DMS79 treated with DMSO at 0.1 percent for 48 hours (cell line): ENCODE results near the gene ENO4.

Source experiments
- DNase-seq: peaks from one replicate; lab custom pipeline; 2025; lab: John Stamatoyannopoulos, UW

ENO4 gene

DNA sequence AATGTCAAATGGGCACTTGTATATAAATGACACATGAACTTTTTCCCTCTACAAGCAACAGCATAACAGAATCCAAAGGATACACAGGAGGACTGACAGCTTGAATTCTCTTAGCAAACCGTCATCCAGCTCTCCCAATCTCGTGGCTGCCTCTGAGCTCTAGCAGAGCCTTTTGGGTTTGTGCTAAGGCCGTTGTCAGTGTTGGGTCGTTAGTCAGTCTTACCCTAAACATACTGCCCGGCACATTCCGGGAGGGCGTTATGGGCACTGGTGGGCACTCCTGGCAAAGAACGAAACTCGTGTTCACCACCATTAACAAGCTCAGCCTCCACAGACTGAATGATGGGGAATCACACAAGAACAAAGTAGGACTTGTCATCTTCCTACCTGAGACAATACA lies 19.6 kb upstream of the ENO4 start:
- no peak for DNase-seq

DNA sequence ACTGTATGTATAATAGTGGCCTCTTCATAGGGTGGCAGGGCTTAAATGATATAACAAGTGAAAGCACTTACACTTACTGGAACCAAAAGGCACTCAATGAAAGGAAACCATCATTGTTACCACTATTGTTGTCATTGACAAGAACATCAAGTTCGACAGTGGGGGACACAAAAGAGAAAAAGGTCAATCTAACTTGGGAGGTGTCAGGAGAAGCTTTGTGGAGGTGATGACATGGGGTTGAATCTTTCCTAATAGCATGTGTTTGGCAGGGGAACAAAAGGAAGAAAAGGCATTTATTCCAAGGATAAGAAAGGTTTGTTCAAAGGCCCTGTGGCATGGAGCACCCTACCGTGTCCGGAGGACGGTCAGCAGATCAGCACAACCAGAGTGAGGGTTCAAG lies 18.2 kb upstream of the ENO4 start:
- DNase-seq, result no peak

DNA sequence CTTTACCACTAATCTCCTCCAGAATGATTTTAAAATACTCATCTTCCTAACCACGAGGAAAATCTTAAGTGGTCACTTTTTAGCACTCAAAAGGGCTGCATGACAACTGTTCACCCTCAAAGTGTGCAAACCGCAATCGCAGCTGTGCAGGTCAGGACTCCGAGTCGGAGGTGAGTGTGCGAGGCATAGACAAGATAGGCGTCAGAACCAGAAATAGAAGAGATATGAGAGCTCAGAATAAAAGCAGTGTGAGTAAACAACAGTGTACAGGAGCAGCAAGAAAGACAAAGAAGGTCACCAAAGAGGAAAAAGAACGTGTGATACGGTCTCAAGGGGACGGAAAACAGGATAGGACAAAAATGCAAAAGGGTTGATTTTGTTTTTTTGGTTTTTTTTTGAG lies 17.5 kb upstream of the ENO4 start:
- DNase-seq, result no peak

GRCh38 chr10:116833986-116834985 lies 15.0 kb upstream of the ENO4 start:
- no peak for DNase-seq

DNA sequence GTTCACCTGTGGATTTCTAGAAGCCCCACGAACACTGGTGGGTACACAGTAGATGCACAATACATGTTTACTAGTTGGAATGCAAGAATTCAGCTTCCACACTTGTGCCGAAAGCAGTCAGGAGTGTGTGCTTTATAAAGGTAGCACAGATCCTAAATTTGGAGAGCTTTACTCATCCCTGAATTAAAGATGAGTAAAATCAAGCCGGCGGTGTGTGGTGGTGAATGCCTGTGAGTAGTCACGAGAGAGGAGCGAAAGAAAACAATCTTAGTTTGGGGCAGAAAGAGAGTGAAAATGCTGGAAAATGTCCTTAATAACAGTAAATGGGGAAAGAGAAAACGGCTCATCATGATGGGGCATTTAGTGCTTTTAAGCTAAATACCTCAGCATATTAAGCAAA lies 13.6 kb upstream of the ENO4 start:
- DNase-seq, result no peak

- no peak for DNase-seq
Measured at GRCh38 chr10:116836083-116836482, 13.2 kb upstream of the ENO4 start.

DNA sequence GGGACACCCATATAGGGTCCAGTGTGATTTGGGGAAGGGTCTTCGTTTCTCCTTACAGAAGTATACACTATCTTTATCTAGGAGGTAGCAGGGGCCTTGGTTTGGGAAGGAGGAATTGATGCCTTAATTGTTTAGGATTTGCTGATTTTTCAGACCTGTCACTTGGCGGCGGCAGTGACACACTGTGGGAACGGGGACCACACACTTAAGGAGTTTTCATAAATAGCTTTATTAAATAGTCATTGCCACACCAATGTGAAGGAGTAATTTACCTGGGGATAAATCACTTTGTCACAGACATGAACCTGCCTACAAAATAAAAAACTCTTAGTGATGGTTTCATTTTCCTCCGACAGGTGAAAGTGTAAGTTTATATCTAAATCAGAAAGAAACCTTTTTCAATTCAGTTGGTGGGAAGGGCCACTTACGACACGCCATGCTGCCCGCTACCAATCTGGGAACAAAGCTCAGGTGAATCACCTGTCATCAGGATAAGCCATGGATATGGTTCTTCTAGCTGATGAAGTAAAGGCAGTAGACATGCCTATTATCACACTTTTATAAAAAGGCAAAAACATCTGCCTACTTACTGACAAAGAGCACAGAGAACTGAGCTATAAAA lies 12.3 kb upstream of the ENO4 start:
- no peak for DNase-seq

DNA sequence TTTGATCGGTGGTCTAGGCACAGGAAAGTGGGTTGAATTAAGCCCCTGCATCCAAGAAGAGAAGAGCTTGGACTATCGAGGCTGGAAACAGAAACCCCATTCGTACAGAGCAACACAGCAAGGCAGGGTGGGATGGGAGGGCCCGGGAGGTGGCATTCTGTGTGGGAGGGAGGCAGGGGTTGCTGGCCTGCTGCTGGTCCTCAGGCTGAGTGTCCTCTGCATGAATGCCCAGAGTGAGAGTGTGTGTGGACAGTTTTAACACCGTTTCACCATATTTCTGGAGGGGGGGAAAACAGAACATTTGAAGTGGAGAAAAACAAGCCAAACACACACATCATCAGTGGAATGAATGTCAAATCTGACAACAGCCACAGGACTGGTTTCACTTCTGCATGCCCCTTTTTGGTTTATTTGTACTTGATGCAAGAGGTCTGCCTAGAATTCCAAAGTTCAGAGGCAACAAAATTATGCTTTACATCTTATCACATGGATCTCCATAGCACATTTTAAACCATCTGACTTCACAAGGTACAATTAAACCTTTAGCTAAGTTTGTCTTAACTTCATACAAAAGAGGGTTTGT lies 11.1 kb upstream of the ENO4 start:
- no peak for DNase-seq

DNA sequence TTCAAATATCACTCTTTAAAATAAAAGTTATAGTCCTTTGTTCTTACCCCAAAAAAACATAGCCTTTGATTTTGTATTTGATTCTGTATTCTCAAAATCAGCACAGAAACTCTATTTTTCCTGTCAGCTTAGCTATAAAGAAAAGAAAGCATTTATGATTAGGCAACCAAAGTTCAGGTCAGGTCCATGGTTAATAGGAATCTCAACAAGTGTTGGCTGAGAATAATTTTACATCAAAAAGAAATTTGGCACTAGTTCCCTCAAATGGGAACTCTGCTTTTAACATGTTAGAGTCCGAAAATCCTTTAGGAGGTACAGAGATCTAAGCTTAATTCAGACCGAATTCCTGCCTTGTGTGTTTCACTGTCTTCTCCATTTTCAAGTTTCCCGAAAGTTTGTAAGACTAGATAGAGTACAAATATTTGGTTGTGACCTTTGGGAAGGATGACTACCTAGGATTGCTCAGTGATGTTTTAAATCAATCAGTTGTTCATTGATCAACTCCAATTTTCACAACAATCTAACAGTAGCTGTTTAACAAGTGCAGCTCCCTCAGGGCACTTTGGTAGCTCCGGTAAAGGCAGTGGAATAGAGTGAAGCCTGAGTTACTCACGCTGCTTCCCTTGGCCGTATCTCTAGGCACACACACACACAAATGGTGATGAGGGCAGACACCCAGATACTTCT lies 8.8 kb upstream of the ENO4 start:
- no peak for DNase-seq

DNA sequence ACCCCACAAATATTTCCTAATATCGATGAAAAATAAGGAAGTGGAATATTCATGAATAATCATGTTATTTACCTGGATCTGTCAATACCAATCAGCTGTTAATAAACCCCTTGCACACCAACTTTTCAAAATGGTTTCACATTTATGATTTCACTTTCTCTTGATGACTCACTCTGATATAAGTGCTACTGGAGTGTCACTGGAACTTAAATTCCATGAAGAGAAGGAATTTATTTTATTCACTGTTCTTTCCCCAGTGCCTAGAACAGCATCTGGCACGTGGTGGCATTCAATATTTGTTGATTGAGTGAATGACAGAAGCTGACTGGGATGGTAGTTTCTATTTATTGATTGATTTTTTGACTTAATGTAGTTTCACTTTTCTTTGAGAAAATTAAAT lies 3.5 kb upstream of the ENO4 start:
- DNase-seq, result no peak

DNA sequence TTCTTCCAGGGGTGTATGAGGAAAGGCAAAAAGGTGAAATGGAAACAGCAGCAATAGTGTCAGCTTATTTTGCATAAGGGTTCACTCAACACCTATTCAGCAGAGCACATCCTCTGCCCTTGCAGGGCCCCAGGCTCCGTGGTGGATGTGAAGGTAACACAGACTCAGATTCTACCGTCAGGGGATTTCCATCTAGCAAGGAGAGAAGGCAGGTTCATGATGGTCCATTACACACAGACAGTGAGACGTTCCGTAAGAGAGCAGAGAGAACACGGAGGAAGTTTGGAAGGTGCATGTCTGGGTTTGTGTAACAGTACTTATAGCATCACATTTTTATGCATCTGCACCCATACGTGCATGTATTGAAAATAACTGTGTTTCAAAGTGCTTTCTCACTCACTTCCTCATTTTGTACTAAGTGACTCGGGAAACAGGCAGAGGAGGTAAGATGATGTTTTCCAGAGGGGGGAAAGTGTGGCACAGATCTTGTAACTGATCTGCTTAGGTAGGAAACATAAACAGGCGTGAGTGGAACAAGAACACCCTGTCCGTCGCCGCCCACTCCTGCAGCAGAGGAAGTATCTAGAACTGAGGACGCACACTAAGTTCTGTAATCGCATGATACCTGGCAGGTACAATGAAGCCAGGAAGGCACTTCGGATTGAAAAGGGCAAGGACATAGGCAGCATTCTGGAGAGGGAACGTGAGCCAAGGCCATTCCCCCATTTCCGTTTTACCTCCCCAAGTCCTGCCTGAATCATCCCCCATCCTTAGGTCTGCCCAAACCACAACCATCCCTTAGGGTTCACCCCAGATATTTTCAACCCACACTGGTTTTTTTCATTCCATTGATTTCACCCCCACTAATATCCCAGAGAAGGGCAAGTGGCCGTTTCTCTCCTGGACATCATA lies 1.0 kb upstream of the ENO4 start:
- DNase-seq, result peak; percentile 7

- DNase-seq, result no peak
Measured at GRCh38 chr10:116848944-116849247, 403 bp upstream of the ENO4 start.

DNA sequence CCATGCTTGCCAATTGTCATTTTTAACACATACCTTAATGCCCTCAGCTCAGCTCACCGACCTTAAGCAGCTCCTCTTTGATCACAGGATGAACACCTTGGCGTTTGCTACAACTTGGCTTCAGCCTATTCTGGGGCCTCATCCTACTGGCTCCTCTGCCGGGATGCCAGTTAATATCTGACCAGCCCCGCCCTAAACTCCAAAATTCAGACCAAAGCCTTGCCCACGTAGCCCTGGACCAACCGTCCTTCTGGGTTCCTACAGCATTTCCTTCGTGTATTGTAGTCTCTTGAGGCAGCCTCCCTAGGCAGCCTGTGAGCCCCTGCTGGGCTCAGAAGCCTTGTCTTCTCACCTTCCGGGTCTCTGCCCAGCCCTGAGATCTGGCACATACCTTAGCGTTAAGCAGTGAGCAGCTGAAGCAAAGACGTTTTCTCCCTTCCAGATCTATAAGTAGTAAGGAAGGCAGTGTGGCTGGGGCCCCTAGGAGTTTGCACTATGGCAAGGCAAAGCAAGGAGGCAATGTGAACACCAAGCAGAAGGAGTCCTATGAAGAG lies 836 bp downstream of the ENO4 start:
- DNase-seq, result no peak

DNA sequence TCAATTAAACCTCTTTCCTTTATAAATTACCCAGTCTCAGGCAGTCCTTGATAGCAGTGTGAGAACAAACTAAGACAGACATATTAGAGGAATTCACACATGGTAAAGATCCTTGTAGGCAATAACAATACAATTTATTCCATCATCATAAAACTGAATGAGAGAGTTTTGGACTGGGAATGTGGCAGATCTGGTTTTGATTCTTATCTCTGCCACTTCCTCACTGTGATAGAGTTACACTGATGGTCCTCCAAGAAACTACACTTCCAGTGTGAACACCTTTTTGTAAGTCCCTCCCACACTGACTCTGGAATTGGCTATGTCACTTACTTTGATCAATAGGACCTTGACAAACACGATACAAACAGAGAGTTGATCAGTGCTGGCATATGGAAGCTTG lies 2.9 kb downstream of the ENO4 start:
- no peak for DNase-seq

- no peak for DNase-seq
Measured at GRCh38 chr10:116853287-116853686, 4.0 kb downstream of the ENO4 start.

GRCh38 chr10:116853701-116854100 lies 4.4 kb downstream of the ENO4 start:
- DNase-seq, result no peak

- DNase-seq, result no peak
Measured at GRCh38 chr10:116857156-116857555, 7.9 kb downstream of the ENO4 start.

GRCh38 chr10:116861796-116862195 lies 12.5 kb downstream of the ENO4 start:
- no peak for DNase-seq

- DNase-seq, result no peak
Measured at GRCh38 chr10:116864436-116864835, 15.1 kb downstream of the ENO4 start.

DNA sequence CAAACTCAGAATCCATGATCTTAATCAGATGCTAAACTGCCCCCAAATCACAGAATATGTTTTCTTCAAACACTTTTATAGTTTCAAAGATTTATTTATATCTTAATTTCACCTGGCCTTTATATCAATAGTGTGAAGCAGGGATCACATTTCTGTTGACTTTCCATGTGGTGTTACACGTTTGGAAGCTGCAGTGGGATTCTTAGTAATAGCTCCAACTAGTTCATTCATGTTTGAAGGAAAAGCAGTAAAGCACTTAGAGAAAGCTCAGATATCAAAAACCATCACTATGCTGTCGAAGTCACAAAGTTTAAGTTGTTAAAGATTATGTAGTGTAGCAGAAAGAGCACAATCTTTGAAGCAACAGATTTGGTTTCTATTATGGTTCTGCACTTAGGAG lies 16.8 kb downstream of the ENO4 start:
- no peak for DNase-seq

- no peak for DNase-seq
Measured at GRCh38 chr10:116866987-116867595, 17.8 kb downstream of the ENO4 start.
